Naive B cell (primary cell): ENCODE results near the gene LRFN4. TPM values are rescaled to one million over a fixed set of nuclear protein-coding genes. Genes with fewer than 3 reads are reported as not detected.

Source experiments
- ATAC-seq, 2 donors: fragments of 150-1000 bp; cut with Tn5 transposase; 2 replicates each; pipeline ENCODE4 v1.10.0; 2021; ENCODE audit warnings: low read depth in 2 of 2, mild to moderate bottlenecking in 2 of 2, moderate library complexity in 2 of 2
- DNase-seq: peaks from one replicate; pipeline ENCODE4 v3.0.0; 2022
- H3K27ac Mint-ChIP-seq, 6 donors: one replicate each; pipeline ENCODE4 v1.8.0; 2020 to 2022; ENCODE audit warnings: mild to moderate bottlenecking in 6 of 6, mixed read lengths in 6 of 6, moderate library complexity in 5 of 6, inconsistent platforms in 2 of 6
- H3K27me3 Mint-ChIP-seq, 3 donors: one replicate each; pipeline ENCODE4 v1.8.0; 2021 to 2022; ENCODE audit warnings: mixed read lengths in 3 of 3, mild to moderate bottlenecking in 1 of 3
- H3K36me3 Mint-ChIP-seq, 2 donors: one replicate each; pipeline ENCODE4 v1.8.0; 2020 to 2022; ENCODE audit warnings: mixed read lengths in 2 of 2, inconsistent platforms in 1 of 2, mild to moderate bottlenecking in 1 of 2
- H3K4me1 Mint-ChIP-seq, 3 donors: one replicate each; pipeline ENCODE4 v1.8.0; 2020 to 2022; ENCODE audit warnings: mixed read lengths in 3 of 3, inconsistent platforms in 1 of 3, mild to moderate bottlenecking in 1 of 3, moderate library complexity in 1 of 3
- H3K4me3 Mint-ChIP-seq, 8 donors: one replicate each; pipeline ENCODE4 v1.8.0; 2020 to 2022; ENCODE audit warnings: mild to moderate bottlenecking in 8 of 8, mixed read lengths in 8 of 8, moderate library complexity in 8 of 8, inconsistent platforms in 2 of 8
- H3K9me3 Mint-ChIP-seq, 7 donors: one replicate each; pipeline ENCODE4 v1.8.0; 2020 to 2022; ENCODE audit warnings: mixed read lengths in 7 of 7, mild to moderate bottlenecking in 5 of 7, inconsistent platforms in 2 of 7, moderate library complexity in 1 of 7
- polyA plus RNA-seq, 6 donors: library from polyadenylated mRNA; unstranded; fragments of 300-500 nt; fragmentation: Illumina TruSeq; gene quantifications; one replicate each; pipeline ENCODE4 v1.2.3, GENCODE V29; 2021; ENCODE audit warnings: low read depth in 6 of 6

Gene LRFN4
- polyA plus RNA-seq, 6 donors from 2014 or later: 0.19 to 1.7 (median 0.70) TPM

- ATAC-seq (no peak), DNase-seq (no peak)
- Mint-ChIP-seq H3K27ac (no peak overlapping the region), H3K9me3 (no peaks in the 10 kb centered on the region), H3K4me1 (peaks cover 8 to 16% (median 13%) of the 10 kb centered on the region in 3 donors), H3K36me3 (no peaks in the 10 kb centered on the region), H3K4me3 (no peak overlapping the region), H3K27me3 (no peaks in the 10 kb centered on the region)
Observed at GRCh38 chr11:66864924-66865697, 8.2 kb downstream of the LRFN4 start.

- Mint-ChIP-seq H3K27me3 (no peaks in the 10 kb centered on the region), H3K27ac (no peak overlapping the region), H3K4me1 (peaks cover 8 to 16% (median 13%) of the 10 kb centered on the region in 3 donors), H3K36me3 (no peaks in the 10 kb centered on the region), H3K4me3 (no peak overlapping the region), H3K9me3 (no peaks in the 10 kb centered on the region)
- DNase-seq (no peak), ATAC-seq (no peak)
Observed at GRCh38 chr11:66866007-66866406, 9.1 kb downstream of the LRFN4 start.

- no peaks in the 10 kb centered on the region for H3K36me3 Mint-ChIP-seq
- H3K4me1 Mint-ChIP-seq: peaks cover 8 to 16% (median 13%) of the 10 kb centered on the region in 3 donors
- no peaks in the 10 kb centered on the region for H3K27me3 Mint-ChIP-seq
- DNase-seq: no peak
- no peak overlapping the region for H3K4me3 Mint-ChIP-seq
- H3K9me3 Mint-ChIP-seq: no peaks in the 10 kb centered on the region
- no peak overlapping the region for H3K27ac Mint-ChIP-seq
- no peak for ATAC-seq
Observed at GRCh38 chr11:66866511-66866986, 9.7 kb downstream of the LRFN4 start.

GRCh38 chr11:66867425-66868040, 10.7 kb downstream of the LRFN4 start:
- DNase-seq (no peak), ATAC-seq (no peak)
- H3K4me1 Mint-ChIP-seq: peaks cover 8 to 16% (median 13%) of the 10 kb centered on the region in 3 donors
- H3K27ac Mint-ChIP-seq: peak overlapping the region in 2 of 6 donors; percentile 76 to 87
- H3K9me3 Mint-ChIP-seq: no peaks in the 10 kb centered on the region
- no peaks in the 10 kb centered on the region for H3K27me3 Mint-ChIP-seq
- no peaks in the 10 kb centered on the region for H3K36me3 Mint-ChIP-seq
- H3K4me3 Mint-ChIP-seq: peak overlapping the region in 1 of 8 donors; percentile 40

GRCh38 chr11:66868082-66868725, 11.3 kb downstream of the LRFN4 start:
- Mint-ChIP-seq H3K4me3 (peak overlapping the region in 5 of 8 donors; percentile 28 to 70 (median 40)), H3K9me3 (no peaks in the 10 kb centered on the region), H3K27ac (no peak overlapping the region), H3K27me3 (no peaks in the 10 kb centered on the region), H3K4me1 (peaks cover 8 to 16% (median 13%) of the 10 kb centered on the region in 3 donors), H3K36me3 (no peaks in the 10 kb centered on the region)
- ATAC-seq (no peak), DNase-seq (no peak)

GRCh38 chr11:66868726-66869566, 12.1 kb downstream of the LRFN4 start:
- Mint-ChIP-seq H3K27ac (peak overlapping the region in 2 of 6 donors; percentile 47 to 85), H3K36me3 (no peaks in the 10 kb centered on the region), H3K4me1 (peaks cover 8 to 16% (median 13%) of the 10 kb centered on the region in 3 donors), H3K27me3 (no peaks in the 10 kb centered on the region), H3K9me3 (no peaks in the 10 kb centered on the region), H3K4me3 (peak overlapping the region in 4 of 8 donors; percentile 28 to 70 (median 35))
- DNase-seq (peak; percentile 78), ATAC-seq (peak; percentile 98)

- Mint-ChIP-seq H3K4me3 (no peak overlapping the region), H3K4me1 (peaks cover 5 to 13% (median 12%) of the 10 kb centered on the region in 3 donors), H3K36me3 (no peaks in the 10 kb centered on the region), H3K27me3 (peaks cover under 1 to 5% (median 3%) of the 10 kb centered on the region in 3 donors), H3K9me3 (no peaks in the 10 kb centered on the region), H3K27ac (no peak overlapping the region)
- ATAC-seq (no peak), DNase-seq (no peak)
Observed at GRCh38 chr11:66869567-66869870, 12.7 kb downstream of the LRFN4 start.

- peaks cover 4 to 13% (median 10%) of the 10 kb centered on the region in 3 donors for H3K4me1 Mint-ChIP-seq
- peaks cover 7 to 11% (median 9%) of the 10 kb centered on the region in 3 donors for H3K27me3 Mint-ChIP-seq
- no peak for DNase-seq
- no peak for ATAC-seq
- H3K9me3 Mint-ChIP-seq: no peaks in the 10 kb centered on the region
- no peak overlapping the region for H3K27ac Mint-ChIP-seq
- H3K36me3 Mint-ChIP-seq: no peaks in the 10 kb centered on the region
- no peak overlapping the region for H3K4me3 Mint-ChIP-seq
Observed at GRCh38 chr11:66870131-66870530, 13.3 kb downstream of the LRFN4 start.

GRCh38 chr11:66870616-66871520, 14.0 kb downstream of the LRFN4 start:
- Mint-ChIP-seq H3K36me3 (no peaks in the 10 kb centered on the region), H3K27ac (no peak overlapping the region), H3K27me3 (peaks cover 11 to 18% (median 14%) of the 10 kb centered on the region in 3 donors), H3K4me1 (peaks cover 4 to 13% (median 10%) of the 10 kb centered on the region in 3 donors), H3K4me3 (no peak overlapping the region), H3K9me3 (no peaks in the 10 kb centered on the region)
- DNase-seq (no peak), ATAC-seq (no peak)

- DNase-seq: no peak
- Mint-ChIP-seq H3K4me3 (no peak overlapping the region), H3K9me3 (no peaks in the 10 kb centered on the region), H3K27ac (no peak overlapping the region), H3K27me3 (peaks cover 11 to 22% (median 21%) of the 10 kb centered on the region in 3 donors), H3K4me1 (peaks cover 4 to 13% (median 10%) of the 10 kb centered on the region in 3 donors), H3K36me3 (no peaks in the 10 kb centered on the region)
- ATAC-seq: no peak
Observed at GRCh38 chr11:66871521-66871901, 14.6 kb downstream of the LRFN4 start.

GRCh38 chr11:66874232-66874631, 17.4 kb downstream of the LRFN4 start:
- DNase-seq: no peak
- Mint-ChIP-seq H3K27ac (peak overlapping the region in 2 of 6 donors; percentile 32 to 96), H3K36me3 (no peaks in the 10 kb centered on the region), H3K4me3 (no peak overlapping the region), H3K9me3 (no peaks in the 10 kb centered on the region), H3K27me3 (peaks cover 11 to 23% (median 22%) of the 10 kb centered on the region in 3 donors), H3K4me1 (peaks cover 0 to 3% (median under 1%) of the 10 kb centered on the region in 3 donors)
- no peak for ATAC-seq

- Mint-ChIP-seq H3K9me3 (no peaks in the 10 kb centered on the region), H3K27me3 (peaks cover 11 to 27% (median 23%) of the 10 kb centered on the region in 3 donors), H3K36me3 (no peaks in the 10 kb centered on the region), H3K4me1 (peaks cover 0 to under 1% (median 0%) of the 10 kb centered on the region in 3 donors), H3K4me3 (no peak overlapping the region), H3K27ac (no peak overlapping the region)
- ATAC-seq (no peak), DNase-seq (no peak)
Observed at GRCh38 chr11:66875378-66875777, 18.5 kb downstream of the LRFN4 start.
